ENCODE measurements around the gene LGI2. TPM values are rescaled to one million over a fixed set of nuclear protein-coding genes. Genes with fewer than 3 reads are reported as not detected.
A peak's percentile ranks its signal among the peaks of the same experiment; 100 is the strongest.

LGI2 gene
- polyA plus RNA-seq, 1 donor from 2014 or later: 10.3 TPM

GRCh38 chr4:24980740-24981139, 50.0 kb downstream of the LGI2 start:
- Histone ChIP-seq H3K9me2 (ENCODE audit: insufficient read depth, low read length) (no peaks in the 10 kb centered on the region), H3K27ac (ENCODE audit: low read length) (no peak overlapping the region), H3K79me2 (replicated peaks; ENCODE audit: insufficient read depth, low read length) (no peaks in the 10 kb centered on the region), H3K9me3 (ENCODE audit: low read length) (no peaks in the 10 kb centered on the region), H3F3A (ENCODE audit: insufficient read depth, low read length, poor library complexity, severe bottlenecking) (no peaks in the 10 kb centered on the region), H4K20me1 (ENCODE audit: insufficient read depth) (no peaks in the 10 kb centered on the region), H3K27me3 (ENCODE audit: insufficient read depth, low read depth, low read length) (no peaks in the 10 kb centered on the region), H3K4me3 (ENCODE audit: low read length) (no peak overlapping the region), H3K36me3 (ENCODE audit: insufficient read depth, low read length) (no peaks in the 10 kb centered on the region), H2AFZ (ENCODE audit: low read depth, low read length) (no peak overlapping the region), H3K9ac (ENCODE audit: low read length) (peak overlapping the region; percentile 10), H3K4me2 (ENCODE audit: low read length) (no peak overlapping the region)
- TF ChIP-seq TAF1 (IDR thresholded peaks at IDR 0.05; ENCODE audit: low read depth) (no peak), POLR2AphosphoS5 (IDR thresholded peaks at IDR 0.05) (no peak), CTCF (IDR thresholded peaks at IDR 0.05; ENCODE audit: poor library complexity, severe bottlenecking) (no peak), EZH2 (IDR thresholded peaks at IDR 0.05; ENCODE audit: borderline replicate concordance, insufficient read depth, low read length, poor library complexity, severe bottlenecking) (no peak)

- Histone ChIP-seq H3K4me3 (ENCODE audit: low read length) (no peak overlapping the region), H3K9me3 (ENCODE audit: low read length) (no peaks in the 10 kb centered on the region), H3K9me2 (ENCODE audit: insufficient read depth, low read length) (no peaks in the 10 kb centered on the region), H3K9ac (ENCODE audit: low read length) (peak overlapping the region; percentile 10), H3K27ac (ENCODE audit: low read length) (no peak overlapping the region), H3K27me3 (ENCODE audit: insufficient read depth, low read depth, low read length) (no peaks in the 10 kb centered on the region), H3K4me2 (ENCODE audit: low read length) (no peak overlapping the region), H4K20me1 (ENCODE audit: insufficient read depth) (no peaks in the 10 kb centered on the region), H3K79me2 (replicated peaks; ENCODE audit: insufficient read depth, low read length) (no peaks in the 10 kb centered on the region), H3K36me3 (ENCODE audit: insufficient read depth, low read length) (no peaks in the 10 kb centered on the region), H2AFZ (ENCODE audit: low read depth, low read length) (no peak overlapping the region), H3F3A (ENCODE audit: insufficient read depth, low read length, poor library complexity, severe bottlenecking) (no peaks in the 10 kb centered on the region)
- TF ChIP-seq TAF1 (IDR thresholded peaks at IDR 0.05; ENCODE audit: low read depth): no peak
- no peak for TF ChIP-seq POLR2AphosphoS5 (IDR thresholded peaks at IDR 0.05)
- TF ChIP-seq EZH2 (IDR thresholded peaks at IDR 0.05; ENCODE audit: borderline replicate concordance, insufficient read depth, low read length, poor library complexity, severe bottlenecking): no peak
- peak; percentile 96 for TF ChIP-seq SMC3 (conservative IDR thresholded peaks at IDR 0.05; ENCODE audit: poor library complexity)
- TF ChIP-seq RAD21 (conservative IDR thresholded peaks at IDR 0.05): peak; percentile 88
- no peak for TF ChIP-seq EP300 (conservative IDR thresholded peaks at IDR 0.05; ENCODE audit: poor library complexity, severe bottlenecking)
- peak; percentile 89 for TF ChIP-seq CTCF (IDR thresholded peaks at IDR 0.05; ENCODE audit: poor library complexity, severe bottlenecking)
These were observed 50.6 kb downstream of the LGI2 start for GRCh38 chr4:24980064-24980690.

GRCh38 chr4:24979554-24979953, 51.2 kb downstream of the LGI2 start:
- Histone ChIP-seq H3K4me2 (ENCODE audit: low read length) (no peak overlapping the region), H3K4me3 (ENCODE audit: low read length) (no peak overlapping the region), H3F3A (ENCODE audit: insufficient read depth, low read length, poor library complexity, severe bottlenecking) (no peaks in the 10 kb centered on the region), H3K9me3 (ENCODE audit: low read length) (no peaks in the 10 kb centered on the region), H3K9me2 (ENCODE audit: insufficient read depth, low read length) (no peaks in the 10 kb centered on the region), H3K27ac (ENCODE audit: low read length) (no peak overlapping the region), H4K20me1 (ENCODE audit: insufficient read depth) (no peaks in the 10 kb centered on the region), H3K79me2 (replicated peaks; ENCODE audit: insufficient read depth, low read length) (no peaks in the 10 kb centered on the region), H3K9ac (ENCODE audit: low read length) (no peak overlapping the region), H2AFZ (ENCODE audit: low read depth, low read length) (no peak overlapping the region), H3K36me3 (ENCODE audit: insufficient read depth, low read length) (no peaks in the 10 kb centered on the region), H3K27me3 (ENCODE audit: insufficient read depth, low read depth, low read length) (no peaks in the 10 kb centered on the region)
- TF ChIP-seq TAF1 (IDR thresholded peaks at IDR 0.05; ENCODE audit: low read depth) (no peak), MXI1 (conservative IDR thresholded peaks at IDR 0.05; ENCODE audit: poor library complexity, severe bottlenecking) (no peak), EZH2 (IDR thresholded peaks at IDR 0.05; ENCODE audit: borderline replicate concordance, insufficient read depth, low read length, poor library complexity, severe bottlenecking) (no peak), REST (IDR thresholded peaks at IDR 0.05; ENCODE audit: borderline replicate concordance) (no peak), RAD21 (conservative IDR thresholded peaks at IDR 0.05) (no peak), CTCF (IDR thresholded peaks at IDR 0.05; ENCODE audit: poor library complexity, severe bottlenecking) (no peak), EP300 (conservative IDR thresholded peaks at IDR 0.05; ENCODE audit: poor library complexity, severe bottlenecking) (no peak), SMC3 (conservative IDR thresholded peaks at IDR 0.05; ENCODE audit: poor library complexity) (no peak), POLR2AphosphoS5 (IDR thresholded peaks at IDR 0.05) (no peak)

All from neural cell (in vitro differentiated cells).